MM.1S (cell line): ENCODE results near the gene SLFN11.
A peak's percentile ranks its signal among the peaks of the same experiment; 100 is the strongest.

Experiments
- DNase-seq: peaks from one replicate; pipeline ENCODE4 v3.0.0-alpha.2; 2015
- H2AFZ ChIP-seq: fragments of 300-600 bp; sonication (generic); 2 replicates; pipeline ENCODE4 v1.6.0; 2016; ENCODE audit warnings: antibody characterized with exemption, low read length
- H3F3A ChIP-seq: fragments of 300-600 bp; sonication (generic); 2 replicates; pipeline ENCODE4 v1.6.1; 2016; ENCODE audit warnings: mild to moderate bottlenecking, antibody characterized with exemption, low read length, moderate library complexity, mixed read lengths; ENCODE audit not compliant: insufficient read depth
- H3K27ac ChIP-seq: fragments of 300-600 bp; sonication (generic); 2 replicates; pipeline ENCODE4 v1.5.1; 2016; ENCODE audit warnings: mild to moderate bottlenecking, low read length
- H3K27me3 ChIP-seq: fragments of 300-600 bp; sonication (generic); replicated peaks from 2 replicates; pipeline ENCODE4 v1.6.0; 2016; ENCODE audit warnings: low read length; ENCODE audit not compliant: insufficient read depth
- H3K36me3 ChIP-seq: fragments of 300-600 bp; sonication (generic); replicated peaks from 2 replicates; pipeline ENCODE4 v1.6.1; 2016; ENCODE audit warnings: mild to moderate bottlenecking, low read length, mixed read lengths; ENCODE audit not compliant: insufficient read depth
- H3K4me1 ChIP-seq: fragments of 300-600 bp; sonication (generic); 2 replicates; pipeline ENCODE4 v1.6.1; 2016; ENCODE audit warnings: low read length, mixed read lengths
- H3K4me2 ChIP-seq: fragments of 300-600 bp; sonication (generic); 2 replicates; pipeline ENCODE4 v1.6.0; 2016; ENCODE audit warnings: low read depth, low read length
- H3K4me3 ChIP-seq: fragments of 300-600 bp; sonication (generic); 2 replicates; pipeline ENCODE4 v1.5.1; 2016; ENCODE audit warnings: low read length, mixed read lengths
- H3K79me2 ChIP-seq: fragments of 300-600 bp; sonication (generic); 2 replicates; pipeline ENCODE4 v1.6.1; 2016; ENCODE audit warnings: mixed run types, low read length, mixed read lengths
- H3K9ac ChIP-seq: fragments of 300-600 bp; sonication (generic); 2 replicates; pipeline ENCODE4 v1.6.1; 2016; ENCODE audit warnings: low read length, mixed read lengths
- H3K9me2 ChIP-seq: fragments of 300-600 bp; sonication (generic); replicated peaks from 2 replicates; pipeline ENCODE4 v1.6.1; 2016; ENCODE audit warnings: mild to moderate bottlenecking, low read length, mixed read lengths; ENCODE audit not compliant: insufficient read depth
- H3K9me3 ChIP-seq: fragments of 300-600 bp; sonication (generic); replicated peaks from 2 replicates; pipeline ENCODE4 v1.6.1; 2016; ENCODE audit warnings: mild to moderate bottlenecking, low read length, mixed read lengths; ENCODE audit not compliant: insufficient read depth
- H4K20me1 ChIP-seq: fragments of 300-600 bp; sonication (generic); 2 replicates; pipeline ENCODE4 v1.6.1; 2016; ENCODE audit warnings: mild to moderate bottlenecking, low read length, moderate library complexity, mixed read lengths; ENCODE audit not compliant: insufficient read depth
- CTCF ChIP-seq: fragments of 300-600 bp; sonication (generic); IDR thresholded peaks from 2 replicates; pipeline ENCODE4 v1.5.1; 2016; ENCODE audit warnings: antibody characterized with exemption, low read length, mixed read lengths
- EZH2 ChIP-seq: fragments of 300-600 bp; sonication (generic); optimal IDR thresholded peaks from 2 replicates; pipeline ENCODE3; 2017; ENCODE audit warnings: low read depth, mild to moderate bottlenecking, antibody characterized with exemption, low read length, mixed read lengths
- EZH2phosphoT487 ChIP-seq: fragments of 300-600 bp; sonication (generic); IDR thresholded peaks from 2 replicates; pipeline ENCODE4 v1.6.1; 2018; ENCODE audit warnings: antibody characterized with exemption, low read length

SLFN11 gene

DNA sequence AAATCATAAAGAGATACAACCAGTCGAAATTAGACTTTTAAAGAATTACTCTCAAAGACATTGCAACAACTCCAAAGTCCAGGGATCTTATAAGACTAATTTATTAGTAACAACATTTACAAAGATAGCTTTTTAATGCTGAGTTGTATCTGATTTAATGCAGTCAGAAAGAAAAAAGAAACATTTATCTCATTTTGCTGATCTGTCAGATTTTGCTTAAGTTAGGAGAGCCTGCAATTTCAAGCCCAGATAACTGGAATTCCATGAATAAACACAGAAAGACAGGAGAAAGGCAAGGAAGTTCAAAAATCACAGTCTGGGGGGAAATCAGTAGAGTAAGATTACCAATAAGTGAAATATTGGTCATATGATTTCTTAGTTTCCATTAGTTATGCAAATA lies 22.9 kb downstream of the SLFN11 start:
- Histone ChIP-seq H3F3A (0 out of 2 replicates have a peak, but pooled peaks cover 3% of the 10 kb centered on the region), H3K4me2 (no peak overlapping the region), H3K4me1 (no peaks in the 10 kb centered on the region), H3K27ac (no peak overlapping the region), H3K9me3 (no peaks in the 10 kb centered on the region), H3K36me3 (no peaks in the 10 kb centered on the region), H3K79me2 (0 out of 2 replicates have a peak, but pooled peaks cover 5% of the 10 kb centered on the region), H3K4me3 (no peak overlapping the region), H3K9me2 (no peaks in the 10 kb centered on the region), H2AFZ (no peak overlapping the region), H4K20me1 (no peaks in the 10 kb centered on the region), H3K9ac (no peak overlapping the region), H3K27me3 (no peaks in the 10 kb centered on the region)
- DNase-seq: no peak
- no peak for TF ChIP-seq EZH2phosphoT487
- no peak for TF ChIP-seq EZH2
- TF ChIP-seq CTCF: no peak

DNA sequence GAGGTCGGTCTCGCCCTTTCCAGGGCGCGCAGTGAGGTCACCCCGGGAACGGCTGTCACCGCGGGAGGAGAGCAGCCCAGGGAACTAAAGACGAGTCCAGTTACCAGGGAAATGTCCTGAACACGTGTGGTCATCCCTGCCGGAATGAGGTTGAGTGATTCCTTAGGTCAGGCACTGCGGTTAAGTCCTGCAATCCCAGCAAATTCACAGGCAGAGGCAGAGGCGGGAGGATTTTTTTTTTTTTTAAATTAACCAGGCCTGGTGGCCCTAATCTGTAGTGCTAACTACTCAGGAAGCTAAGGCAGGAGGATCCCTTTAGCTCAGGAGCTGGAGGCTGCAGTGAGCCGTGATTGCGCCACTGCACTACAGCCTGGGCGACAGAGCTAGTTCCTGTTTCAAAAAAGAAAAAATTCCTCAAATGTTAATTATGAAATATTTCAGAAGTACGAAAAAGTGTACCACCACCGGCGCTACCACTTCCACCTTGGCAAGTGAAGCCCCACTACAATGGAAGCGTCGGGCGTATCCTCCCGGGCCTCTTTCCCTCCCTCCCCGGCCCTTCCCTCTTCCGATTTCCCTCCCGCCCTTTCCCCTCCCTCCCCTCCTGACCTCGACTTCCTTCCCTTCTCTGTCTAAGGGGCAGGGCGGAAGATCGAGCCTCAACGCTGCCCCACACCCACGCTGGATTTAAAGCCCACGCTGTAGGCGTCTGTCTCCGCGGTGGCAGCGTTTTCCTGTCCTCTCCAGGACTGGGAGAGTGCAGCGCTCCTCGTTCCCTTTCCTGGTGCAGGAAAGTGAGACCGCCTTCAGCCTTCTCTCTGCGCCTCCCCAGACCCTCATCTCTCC lies 27.3 kb downstream of the SLFN11 start:
- Histone ChIP-seq H3K9me3 (no peaks in the 10 kb centered on the region), H3K4me1 (peaks cover 21% of the 10 kb centered on the region), H2AFZ (peak overlapping the region; percentile 7; the same call in 1 of the 2 replicates), H3F3A (peaks cover 22% of the 10 kb centered on the region), H3K27me3 (no peaks in the 10 kb centered on the region), H3K27ac (no peak overlapping the region), H3K9me2 (no peaks in the 10 kb centered on the region), H4K20me1 (no peaks in the 10 kb centered on the region), H3K4me2 (peak overlapping the region; percentile 4; the same call in 1 of the 2 replicates), H3K9ac (no peak overlapping the region), H3K79me2 (no peaks in the 10 kb centered on the region), H3K36me3 (no peaks in the 10 kb centered on the region), H3K4me3 (no peak overlapping the region)
- TF ChIP-seq CTCF (no peak), EZH2phosphoT487 (no peak), EZH2 (no peak)
- DNase-seq: no peak

- no peak for TF ChIP-seq CTCF
- no peak for TF ChIP-seq EZH2
- no peak for TF ChIP-seq EZH2phosphoT487
- Histone ChIP-seq H3K9ac (no peak overlapping the region), H3K4me2 (no peak overlapping the region), H3K79me2 (no peaks in the 10 kb centered on the region), H3K4me3 (no peak overlapping the region), H3K27me3 (no peaks in the 10 kb centered on the region), H4K20me1 (no peaks in the 10 kb centered on the region), H2AFZ (no peak overlapping the region), H3F3A (peaks cover 24% of the 10 kb centered on the region), H3K9me2 (no peaks in the 10 kb centered on the region), H3K4me1 (peaks cover 26% of the 10 kb centered on the region), H3K36me3 (no peaks in the 10 kb centered on the region), H3K27ac (no peak overlapping the region), H3K9me3 (no peaks in the 10 kb centered on the region)
- no peak for DNase-seq
Observed at GRCh38 chr17:35345445-35345925, 27.9 kb downstream of the SLFN11 start.
